Measurements from ENCODE around the gene GUCA2A. TPM values are rescaled to one million over a fixed set of nuclear protein-coding genes. Genes with fewer than 3 reads are reported as not detected.

The GUCA2A gene
- total and polyA plus RNA-seq, 2 of the 4 experiments (the other 2 are of a cell fraction) = not detected

DNA sequence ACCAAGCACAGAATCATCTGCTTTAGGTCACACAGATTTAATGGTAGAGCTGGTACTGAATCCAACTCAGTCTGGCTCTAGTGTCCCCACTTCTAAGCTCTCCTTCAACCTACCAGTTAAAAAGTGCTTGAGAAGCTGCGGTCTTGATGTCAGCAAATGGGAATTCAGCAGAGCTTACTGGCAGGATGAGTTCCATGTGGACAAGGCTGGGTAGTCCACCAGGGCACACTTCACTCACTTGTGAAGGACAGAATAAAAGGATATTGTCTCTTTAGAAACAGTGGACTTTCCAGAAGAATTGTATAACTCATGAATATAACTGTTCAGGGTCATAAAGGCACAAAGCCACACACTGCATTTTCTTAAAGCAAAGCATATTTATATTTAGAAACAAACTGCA lies 46.4 kb downstream of the GUCA2A start:
- POLR2A ChIA-PET (ENCODE audit: unreplicated experiment) = no interaction called here

More for the DNA sequence above, 46.4 kb downstream of the GUCA2A start:
- ATAC-seq (ENCODE audit: low read depth) = no peak
- Histone ChIP-seq H3K4me3 (ENCODE audit: insufficient read depth, low read depth, low read length) (no peak overlapping the region), H2BK5ac (ENCODE audit: low read depth, low read length, poor library complexity, severe bottlenecking) (no peak overlapping the region), H3K56ac (ENCODE audit: extremely low read depth, insufficient read depth, low read length) (no peak overlapping the region), H2BK20ac (ENCODE audit: low read depth, low read length) (no peak overlapping the region), H3K4me1 (ENCODE audit: control insufficient read depth, insufficient read depth, low read length) (no peaks in the 10 kb centered on the region), H3K27ac (ENCODE audit: insufficient read depth, low read length) (no peak overlapping the region), H4K5ac (ENCODE audit: low read depth, low read length) (no peak overlapping the region), H4K20me1 (ENCODE audit: insufficient read depth, low read length) (no peaks in the 10 kb centered on the region), H2AK9ac (replicated peaks; ENCODE audit: low read depth, low read length, poor library complexity) (no peak overlapping the region), H3K79me1 (ENCODE audit: low read depth in 1 of 2, low read length in 2 of 2) (no peaks in the 10 kb centered on the region), H2BK15ac (ENCODE audit: low read depth, low read length) (no peak overlapping the region), H4K91ac (ENCODE audit: insufficient read depth, low read depth, low read length) (no peak overlapping the region), H3K14ac (replicated peaks; ENCODE audit: low read depth, low read length) (no peak overlapping the region), H3K4ac (ENCODE audit: low read depth, low read length) (no peak overlapping the region), H4K8ac (ENCODE audit: low read depth in 2 of 2, low read length in 2 of 2) (no peak overlapping the region), H3K4me2 (ENCODE audit: low read depth, low read length) (no peak overlapping the region), H3K9ac (ENCODE audit: low read depth, low read length) (no peak overlapping the region), H2BK120ac (ENCODE audit: low read depth, low read length) (no peak overlapping the region), H3K23ac (ENCODE audit: low read depth, low read length) (no peak overlapping the region), H3K18ac (ENCODE audit: low read depth, low read length) (no peak overlapping the region), H3K9me1 (ENCODE audit: insufficient read depth, low read length) (no peaks in the 10 kb centered on the region), H3K36me3 (ENCODE audit: control insufficient read depth, insufficient read depth, low read length) (no peaks in the 10 kb centered on the region), H2AK5ac (ENCODE audit: low read depth, low read length) (no peak overlapping the region), H2AFZ (replicated peaks; ENCODE audit: low read length, poor library complexity) (no peak overlapping the region), H3K27me3 (ENCODE audit: control insufficient read depth, insufficient read depth, low read length) (peaks cover 2% of the 10 kb centered on the region), H3K9me3 (ENCODE audit: control insufficient read depth, insufficient read depth, low read length) (no peaks in the 10 kb centered on the region)
- no CpG with 5 or more reads among the region's 1 CpG for WGBS, 2 experiments (ENCODE audit: extremely low coverage in 2 of 2, insufficient read length in 1 of 2)
- no TSS peak for BruUV-seq (replicated peaks)
- CTCF ChIA-PET = no interaction called here
- intact Hi-C loops (cut with micrococcal nuclease) = no loop called here
- TF ChIP-seq CHD1 (IDR thresholded peaks at IDR 0.05; ENCODE audit: low read depth, low read length) = no peak
- TF ChIP-seq, protein P1, sequence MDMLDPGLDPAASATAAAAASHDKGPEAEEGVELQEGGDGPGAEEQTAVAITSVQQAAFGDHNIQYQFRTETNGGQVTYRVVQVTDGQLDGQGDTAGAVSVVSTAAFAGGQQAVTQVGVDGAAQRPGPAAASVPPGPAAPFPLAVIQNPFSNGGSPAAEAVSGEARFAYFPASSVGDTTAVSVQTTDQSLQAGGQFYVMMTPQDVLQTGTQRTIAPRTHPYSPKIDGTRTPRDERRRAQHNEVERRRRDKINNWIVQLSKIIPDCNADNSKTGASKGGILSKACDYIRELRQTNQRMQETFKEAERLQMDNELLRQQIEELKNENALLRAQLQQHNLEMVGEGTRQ (IDR thresholded peaks at IDR 0.05; ENCODE audit: low read depth, low read length) = no peak
- dilution Hi-C loops (cut with HindIII; ENCODE audit: low sequenced_read_pairs, unreplicated experiment) = no loop called here
- no peak for DNase-seq
- in situ Hi-C loops (cut with MboI; ENCODE audit: low sequenced_read_pairs) = no loop called here

Measured in IMR-90 (cell line).